ENCODE data around the gene KCNMB2.

Gene KCNMB2

GRCh38 chr3:178663201-178663934 lies 127.1 kb downstream of the KCNMB2 start:
- no peak for DNase-seq

GRCh38 chr3:178665747-178666146 lies 129.5 kb downstream of the KCNMB2 start:
- DNase-seq: no peak

- no peak for DNase-seq
Measured at GRCh38 chr3:178669022-178669601, 132.9 kb downstream of the KCNMB2 start.

- DNase-seq: no peak
Measured at GRCh38 chr3:178669758-178670157, 133.5 kb downstream of the KCNMB2 start.

GRCh38 chr3:178671377-178671776 lies 135.1 kb downstream of the KCNMB2 start:
- no peak for DNase-seq

GRCh38 chr3:178671791-178672190 lies 135.6 kb downstream of the KCNMB2 start:
- no peak for DNase-seq

- DNase-seq: no peak
Measured at GRCh38 chr3:178672275-178672674, 136.0 kb downstream of the KCNMB2 start.

- DNase-seq: no peak
Measured at GRCh38 chr3:178673529-178673928, 137.3 kb downstream of the KCNMB2 start.

- no peak for DNase-seq
Measured at GRCh38 chr3:178676077-178676476, 139.8 kb downstream of the KCNMB2 start.

- DNase-seq: no peak
Measured at GRCh38 chr3:178676942-178677790, 140.9 kb downstream of the KCNMB2 start.

GRCh38 chr3:178677961-178678360 lies 141.7 kb downstream of the KCNMB2 start:
- no peak for DNase-seq

- DNase-seq: no peak
Measured at GRCh38 chr3:178680037-178680436, 143.8 kb downstream of the KCNMB2 start.

- no peak for DNase-seq
Measured at GRCh38 chr3:178680489-178680888, 144.3 kb downstream of the KCNMB2 start.

GRCh38 chr3:178684881-178685590 lies 148.8 kb downstream of the KCNMB2 start:
- DNase-seq: no peak

GRCh38 chr3:178685591-178685906 lies 149.3 kb downstream of the KCNMB2 start:
- DNase-seq: no peak

- no peak for DNase-seq
Measured at GRCh38 chr3:178686826-178687225, 150.6 kb downstream of the KCNMB2 start.

- no peak for DNase-seq
Measured at GRCh38 chr3:178690571-178690970, 154.3 kb downstream of the KCNMB2 start.

GRCh38 chr3:178699364-178699763 lies 163.1 kb downstream of the KCNMB2 start:
- DNase-seq: no peak

GRCh38 chr3:178699810-178700209 lies 163.6 kb downstream of the KCNMB2 start:
- DNase-seq: no peak

- DNase-seq: no peak
Measured at GRCh38 chr3:178703268-178703975, 167.2 kb downstream of the KCNMB2 start.

GRCh38 chr3:178705925-178706324 lies 169.7 kb downstream of the KCNMB2 start:
- no peak for DNase-seq

- no peak for DNase-seq
Measured at GRCh38 chr3:178706411-178706810, 170.2 kb downstream of the KCNMB2 start.
